ENCODE results near the gene MTMR8.
A peak's percentile ranks its signal among the peaks of the same experiment; 100 is the strongest.
"Not testable (repeated sequence)": the region's sequence is repeated elsewhere in the genome, so short reads cannot be mapped to it uniquely, and the experiment has no call there.

MTMR8 gene

GRCh38 chrX:64427281-64427680, 32.0 kb upstream of the MTMR8 start:
- TF ChIP-seq, protein P1, sequence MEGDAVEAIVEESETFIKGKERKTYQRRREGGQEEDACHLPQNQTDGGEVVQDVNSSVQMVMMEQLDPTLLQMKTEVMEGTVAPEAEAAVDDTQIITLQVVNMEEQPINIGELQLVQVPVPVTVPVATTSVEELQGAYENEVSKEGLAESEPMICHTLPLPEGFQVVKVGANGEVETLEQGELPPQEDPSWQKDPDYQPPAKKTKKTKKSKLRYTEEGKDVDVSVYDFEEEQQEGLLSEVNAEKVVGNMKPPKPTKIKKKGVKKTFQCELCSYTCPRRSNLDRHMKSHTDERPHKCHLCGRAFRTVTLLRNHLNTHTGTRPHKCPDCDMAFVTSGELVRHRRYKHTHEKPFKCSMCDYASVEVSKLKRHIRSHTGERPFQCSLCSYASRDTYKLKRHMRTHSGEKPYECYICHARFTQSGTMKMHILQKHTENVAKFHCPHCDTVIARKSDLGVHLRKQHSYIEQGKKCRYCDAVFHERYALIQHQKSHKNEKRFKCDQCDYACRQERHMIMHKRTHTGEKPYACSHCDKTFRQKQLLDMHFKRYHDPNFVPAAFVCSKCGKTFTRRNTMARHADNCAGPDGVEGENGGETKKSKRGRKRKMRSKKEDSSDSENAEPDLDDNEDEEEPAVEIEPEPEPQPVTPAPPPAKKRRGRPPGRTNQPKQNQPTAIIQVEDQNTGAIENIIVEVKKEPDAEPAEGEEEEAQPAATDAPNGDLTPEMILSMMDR (IDR thresholded peaks at IDR 0.05), result no peak
- peaks cover 17% of the 10 kb centered on the region for H3K4me1 Mint-ChIP-seq
- peaks cover 36% of the 10 kb centered on the region for H3K9me3 Mint-ChIP-seq
- H3K27ac Mint-ChIP-seq, result peak overlapping the region; percentile 39
- H3K27me3 Mint-ChIP-seq (ENCODE audit: low read depth, poor library complexity), result no peaks in the 10 kb centered on the region
- no peak overlapping the region for H3K4me3 Mint-ChIP-seq
- no peak for DNase-seq
- H3K36me3 Mint-ChIP-seq (ENCODE audit: low read depth), result no peaks in the 10 kb centered on the region

GRCh38 chrX:64409730-64410129, 14.5 kb upstream of the MTMR8 start:
- not testable (repeated sequence) for H3K4me3 Mint-ChIP-seq; H3K36me3 Mint-ChIP-seq (ENCODE audit: low read depth); H3K4me1 Mint-ChIP-seq; H3K27me3 Mint-ChIP-seq (ENCODE audit: low read depth, poor library complexity); H3K27ac Mint-ChIP-seq; DNase-seq
- peaks cover 42% of the 10 kb centered on the region for H3K9me3 Mint-ChIP-seq

DNA sequence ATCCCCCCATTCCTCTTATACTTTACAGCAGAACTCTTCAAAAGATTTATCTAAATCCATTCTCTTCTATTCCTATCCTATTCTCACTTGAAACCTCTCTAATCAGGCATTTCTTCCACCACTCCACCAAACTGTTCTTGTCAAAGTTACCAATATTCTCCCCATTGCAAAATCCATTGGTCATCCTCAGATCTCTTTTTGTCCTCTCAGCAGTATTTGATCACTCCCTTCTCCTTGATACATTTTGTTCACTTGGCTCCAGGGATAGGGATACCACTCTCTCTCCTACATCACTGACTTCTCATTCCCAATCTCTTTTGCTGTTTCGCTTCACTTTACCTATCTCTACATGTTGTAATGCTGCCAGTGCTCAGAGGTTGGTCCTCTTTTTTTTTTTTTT, 2.8 kb upstream of the MTMR8 start:
- TF ChIP-seq, protein P1 (IDR thresholded peaks at IDR 0.05), result no peak
- no peaks in the 10 kb centered on the region for H3K36me3 Mint-ChIP-seq (ENCODE audit: low read depth)
- H3K27ac Mint-ChIP-seq, result no peak overlapping the region
- H3K9me3 Mint-ChIP-seq, result peaks cover 72% of the 10 kb centered on the region
- H3K4me1 Mint-ChIP-seq, result peaks cover 14% of the 10 kb centered on the region
- peaks cover 8% of the 10 kb centered on the region for H3K27me3 Mint-ChIP-seq (ENCODE audit: low read depth, poor library complexity)
- DNase-seq, result no peak
- no peak overlapping the region for H3K4me3 Mint-ChIP-seq

GRCh38 chrX:64395568-64395929, 297 bp upstream of the MTMR8 start:
- Mint-ChIP-seq H3K9me3 (peaks cover 68% of the 10 kb centered on the region), H3K27ac (no peak overlapping the region), H3K27me3 (ENCODE audit: low read depth, poor library complexity) (peaks cover 8% of the 10 kb centered on the region), H3K4me1 (peaks cover 14% of the 10 kb centered on the region), H3K4me3 (peak overlapping the region; percentile 91), H3K36me3 (ENCODE audit: low read depth) (no peaks in the 10 kb centered on the region)
- TF ChIP-seq, protein P1 (IDR thresholded peaks at IDR 0.05), result no peak
- no peak for DNase-seq

DNA sequence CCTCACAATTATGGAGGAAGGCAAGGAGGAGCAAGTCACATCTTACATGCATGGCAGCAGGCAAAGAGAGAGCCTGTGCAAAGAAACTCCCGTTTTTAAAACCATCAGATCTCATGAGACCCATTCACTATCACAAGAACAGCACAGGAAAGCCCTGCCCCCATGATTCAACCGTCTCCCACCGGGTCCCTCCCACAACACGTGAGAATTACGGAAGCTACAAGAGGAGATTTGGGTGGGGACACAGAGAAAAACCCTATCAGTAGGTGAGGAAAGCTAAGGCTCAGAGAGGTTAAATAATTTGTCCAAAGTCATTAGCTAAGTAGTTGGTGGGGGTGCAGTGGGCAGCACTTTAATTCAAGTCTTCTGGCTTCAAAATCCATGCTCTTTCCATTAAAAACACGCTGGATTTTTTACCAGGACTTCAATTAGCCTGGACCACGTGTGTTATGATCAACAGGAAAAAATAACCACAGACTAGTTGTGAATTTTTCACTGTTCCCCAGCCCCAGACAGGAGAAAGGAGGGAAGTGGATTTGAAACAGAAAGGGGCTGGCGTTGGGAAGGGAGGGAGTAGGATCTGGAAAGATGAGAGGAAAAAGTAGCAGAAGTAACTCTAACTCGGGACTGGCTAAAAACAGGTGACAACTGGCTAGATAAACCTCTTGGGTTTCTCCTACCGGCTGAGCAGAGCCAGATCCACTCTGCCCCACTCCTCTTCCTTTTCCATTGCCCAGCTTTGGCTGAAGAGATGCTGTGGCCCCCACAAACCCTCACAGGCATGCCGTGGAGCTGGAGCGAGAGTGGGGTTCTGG, 986 bp downstream of the MTMR8 start:
- Mint-ChIP-seq H3K4me3 (peak overlapping the region; percentile 91), H3K27me3 (ENCODE audit: low read depth, poor library complexity) (peaks cover 8% of the 10 kb centered on the region), H3K27ac (no peak overlapping the region), H3K9me3 (peaks cover 61% of the 10 kb centered on the region), H3K4me1 (peaks cover 14% of the 10 kb centered on the region), H3K36me3 (ENCODE audit: low read depth) (no peaks in the 10 kb centered on the region)
- no peak for DNase-seq
- TF ChIP-seq, protein P1 (IDR thresholded peaks at IDR 0.05), result no peak

GRCh38 chrX:64389489-64389888, 5.8 kb downstream of the MTMR8 start:
- Mint-ChIP-seq H3K27me3 (ENCODE audit: low read depth, poor library complexity) (peaks cover 5% of the 10 kb centered on the region), H3K4me3 (no peak overlapping the region), H3K27ac (no peak overlapping the region), H3K4me1 (peaks cover 8% of the 10 kb centered on the region), H3K36me3 (ENCODE audit: low read depth) (no peaks in the 10 kb centered on the region), H3K9me3 (peaks cover 49% of the 10 kb centered on the region)
- TF ChIP-seq, protein P1 (IDR thresholded peaks at IDR 0.05), result no peak
- no peak for DNase-seq

- not testable (repeated sequence) for H3K36me3 Mint-ChIP-seq (ENCODE audit: low read depth); H3K4me1 Mint-ChIP-seq; DNase-seq; H3K4me3 Mint-ChIP-seq; H3K27me3 Mint-ChIP-seq (ENCODE audit: low read depth, poor library complexity); H3K27ac Mint-ChIP-seq
- peaks cover 86% of the 10 kb centered on the region for H3K9me3 Mint-ChIP-seq
Observed at GRCh38 chrX:64380789-64381188, 14.5 kb downstream of the MTMR8 start.

Data from nephron progenitor cell (in vitro differentiated cells).